ENCODE results near the gene CYS1. TPM values are rescaled to one million over a fixed set of nuclear protein-coding genes. Genes with fewer than 3 reads are reported as not detected.

CYS1 gene
- total RNA-seq, 2 experiments from 2014 or later: not detected

DNA sequence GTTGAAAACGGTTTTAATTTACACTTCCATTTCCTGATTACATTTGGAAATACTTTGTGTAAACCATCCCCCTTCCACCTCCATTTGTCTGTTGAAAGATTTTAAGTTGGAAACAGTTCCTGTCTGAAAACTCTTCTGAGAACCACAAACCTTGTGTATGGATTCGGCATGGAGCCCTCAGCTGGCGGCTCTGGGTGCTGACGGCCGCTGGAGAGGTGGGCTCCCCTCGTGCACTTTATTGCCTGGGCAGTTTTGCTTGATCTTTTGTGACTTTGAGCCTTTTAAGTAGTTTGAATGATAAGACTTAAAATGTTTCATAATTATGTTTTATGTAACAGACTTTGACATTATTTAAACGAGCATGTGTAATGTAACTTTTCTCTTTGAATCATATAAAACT is 25.8 kb downstream of the CYS1 start:
- H3K4me1 Mint-ChIP-seq: peaks cover 6% of the 10 kb centered on the region
- peaks cover 8% of the 10 kb centered on the region for H3K36me3 Mint-ChIP-seq
- no peak for DNase-seq
- H3K9me3 Mint-ChIP-seq: no peaks in the 10 kb centered on the region
- no peak overlapping the region for H3K27ac Mint-ChIP-seq
- H3K27me3 Mint-ChIP-seq: peaks cover 14% of the 10 kb centered on the region
- H3K4me3 Mint-ChIP-seq: no peak overlapping the region

DNA sequence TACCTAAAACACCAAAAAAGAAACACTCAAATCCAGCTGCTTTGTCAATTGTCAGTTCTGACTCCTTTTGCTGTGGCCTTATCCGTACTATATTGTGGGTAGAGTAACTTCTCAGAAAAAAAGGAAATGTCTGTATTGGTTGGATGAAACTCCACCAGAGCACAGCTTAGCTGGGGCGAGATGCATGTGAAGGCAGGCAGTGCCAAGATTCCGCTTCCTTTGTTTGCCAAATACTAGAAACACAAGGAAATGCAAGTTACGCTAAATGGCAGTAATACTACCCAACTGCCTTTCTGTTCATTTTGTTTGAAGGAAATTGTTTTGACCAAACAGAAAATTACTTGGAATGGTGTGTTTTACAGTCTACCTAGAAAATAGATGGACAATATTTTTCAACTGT is 26.9 kb downstream of the CYS1 start:
- no peaks in the 10 kb centered on the region for H3K9me3 Mint-ChIP-seq
- DNase-seq: no peak
- no peak overlapping the region for H3K27ac Mint-ChIP-seq
- H3K4me3 Mint-ChIP-seq: no peak overlapping the region
- peaks cover 14% of the 10 kb centered on the region for H3K27me3 Mint-ChIP-seq
- peaks cover 6% of the 10 kb centered on the region for H3K4me1 Mint-ChIP-seq
- H3K36me3 Mint-ChIP-seq: peaks cover 8% of the 10 kb centered on the region

DNA sequence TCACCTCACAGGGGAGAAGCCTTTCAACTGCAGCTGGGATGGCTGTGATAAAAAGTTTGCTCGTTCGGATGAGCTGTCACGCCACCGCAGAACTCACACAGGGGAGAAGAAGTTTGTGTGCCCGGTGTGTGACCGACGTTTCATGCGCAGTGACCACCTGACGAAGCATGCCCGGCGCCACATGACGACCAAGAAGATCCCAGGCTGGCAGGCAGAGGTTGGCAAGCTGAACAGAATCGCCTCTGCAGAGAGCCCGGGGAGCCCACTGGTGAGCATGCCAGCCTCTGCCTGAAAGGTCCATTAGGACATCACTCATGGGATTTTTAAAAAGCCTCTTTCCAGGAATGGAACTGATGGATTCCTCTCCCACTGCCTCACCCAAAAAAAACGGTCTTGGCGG is 28.0 kb downstream of the CYS1 start:
- Mint-ChIP-seq H3K4me1 (peaks cover 5% of the 10 kb centered on the region), H3K9me3 (no peaks in the 10 kb centered on the region), H3K27me3 (peaks cover 13% of the 10 kb centered on the region), H3K4me3 (no peak overlapping the region), H3K27ac (no peak overlapping the region), H3K36me3 (peaks cover 8% of the 10 kb centered on the region)
- DNase-seq: no peak

DNA sequence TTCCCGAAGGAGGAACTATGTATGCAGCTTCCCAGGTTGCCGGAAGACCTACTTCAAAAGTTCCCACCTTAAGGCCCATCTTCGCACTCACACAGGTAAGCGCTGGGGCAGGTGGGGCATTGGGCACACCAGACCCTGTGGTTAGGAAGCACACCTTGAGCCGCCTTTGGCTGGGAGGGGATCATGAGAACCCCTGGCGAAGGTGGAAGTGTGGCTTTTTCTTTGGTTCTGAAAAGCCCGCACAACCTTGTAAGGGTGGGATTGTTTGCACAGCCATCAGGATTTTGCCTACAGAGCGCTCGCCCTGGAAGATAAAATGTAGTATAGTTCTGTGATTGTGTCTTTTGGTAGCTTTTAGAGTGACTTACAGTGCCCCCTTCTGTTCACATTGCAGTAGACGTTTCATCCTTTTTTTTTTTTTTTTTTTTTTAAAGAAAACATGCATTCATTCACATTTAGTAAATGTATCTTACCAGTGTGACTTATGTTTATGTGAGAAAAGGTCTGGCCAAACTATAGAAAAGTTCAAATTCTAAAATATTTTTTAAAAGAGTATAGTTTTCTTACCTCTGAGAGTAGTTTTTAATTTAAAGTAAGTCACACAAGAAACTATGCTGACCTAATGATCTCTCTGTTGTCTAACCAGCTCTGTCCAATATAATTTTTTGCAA is 31.6 kb downstream of the CYS1 start:
- no peak for DNase-seq
- Mint-ChIP-seq H3K4me1 (peaks cover 10% of the 10 kb centered on the region), H3K9me3 (no peaks in the 10 kb centered on the region), H3K27ac (no peak overlapping the region), H3K27me3 (no peaks in the 10 kb centered on the region), H3K4me3 (no peak overlapping the region), H3K36me3 (peaks cover 5% of the 10 kb centered on the region)

DNA sequence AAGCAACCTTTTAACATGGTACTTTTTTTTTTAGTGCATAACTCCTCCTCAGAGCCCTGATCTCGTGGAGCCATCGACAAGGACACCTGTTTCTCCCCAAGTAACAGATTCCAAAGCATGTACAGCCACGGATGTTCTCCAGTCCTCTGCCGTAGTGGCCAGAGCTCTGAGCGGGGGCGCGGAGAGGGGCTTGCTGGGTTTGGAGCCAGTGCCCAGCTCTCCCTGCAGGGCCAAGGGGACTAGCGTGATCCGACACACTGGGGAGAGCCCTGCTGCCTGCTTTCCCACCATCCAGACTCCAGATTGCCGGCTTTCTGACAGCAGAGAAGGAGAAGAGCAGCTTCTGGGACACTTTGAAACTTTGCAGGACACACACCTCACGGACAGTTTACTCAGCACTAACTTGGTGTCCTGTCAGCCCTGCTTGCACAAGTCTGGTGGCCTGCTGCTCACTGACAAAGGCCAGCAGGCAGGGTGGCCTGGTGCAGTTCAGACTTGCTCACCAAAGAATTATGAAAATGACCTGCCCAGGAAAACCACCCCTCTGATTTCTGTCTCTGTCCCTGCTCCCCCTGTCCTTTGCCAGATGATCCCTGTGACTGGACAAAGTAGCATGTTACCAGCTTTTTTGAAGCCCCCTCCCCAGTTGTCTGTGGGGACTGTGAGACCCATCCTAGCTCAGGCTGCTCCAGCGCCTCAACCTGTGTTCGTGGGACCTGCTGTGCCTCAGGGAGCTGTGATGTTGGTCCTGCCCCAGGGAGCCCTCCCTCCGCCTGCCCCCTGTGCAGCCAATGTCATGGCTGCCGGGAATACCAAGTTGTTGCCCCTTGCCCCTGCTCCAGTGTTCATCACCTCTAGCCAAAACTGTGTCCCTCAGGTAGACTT is 32.4 kb downstream of the CYS1 start:
- Mint-ChIP-seq H3K9me3 (no peaks in the 10 kb centered on the region), H3K27me3 (no peaks in the 10 kb centered on the region), H3K4me1 (peaks cover 10% of the 10 kb centered on the region), H3K4me3 (no peak overlapping the region), H3K36me3 (peaks cover 5% of the 10 kb centered on the region), H3K27ac (no peak overlapping the region)
- no peak for DNase-seq

DNA sequence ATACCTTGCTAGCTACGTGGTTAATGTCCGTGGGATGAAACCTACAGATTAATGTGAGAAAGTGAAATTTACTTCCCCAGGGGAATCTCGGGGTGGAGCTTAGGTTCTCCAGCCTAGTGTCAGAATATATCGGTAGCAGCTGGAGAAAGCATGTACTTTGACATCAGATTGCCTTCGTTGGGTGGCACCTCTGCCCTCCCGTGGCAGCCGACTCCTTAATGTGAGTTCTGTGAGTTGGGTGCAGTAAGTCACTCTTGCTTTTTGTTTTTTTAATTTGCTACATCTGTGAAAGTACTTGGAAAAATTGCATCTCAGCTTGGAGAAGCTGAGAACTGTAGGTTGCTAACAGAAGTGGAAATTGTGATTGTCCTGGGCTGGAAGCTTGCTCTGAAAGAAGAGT is 33.3 kb downstream of the CYS1 start:
- Mint-ChIP-seq H3K9me3 (no peaks in the 10 kb centered on the region), H3K27ac (no peak overlapping the region)
- no peak for DNase-seq

DNA sequence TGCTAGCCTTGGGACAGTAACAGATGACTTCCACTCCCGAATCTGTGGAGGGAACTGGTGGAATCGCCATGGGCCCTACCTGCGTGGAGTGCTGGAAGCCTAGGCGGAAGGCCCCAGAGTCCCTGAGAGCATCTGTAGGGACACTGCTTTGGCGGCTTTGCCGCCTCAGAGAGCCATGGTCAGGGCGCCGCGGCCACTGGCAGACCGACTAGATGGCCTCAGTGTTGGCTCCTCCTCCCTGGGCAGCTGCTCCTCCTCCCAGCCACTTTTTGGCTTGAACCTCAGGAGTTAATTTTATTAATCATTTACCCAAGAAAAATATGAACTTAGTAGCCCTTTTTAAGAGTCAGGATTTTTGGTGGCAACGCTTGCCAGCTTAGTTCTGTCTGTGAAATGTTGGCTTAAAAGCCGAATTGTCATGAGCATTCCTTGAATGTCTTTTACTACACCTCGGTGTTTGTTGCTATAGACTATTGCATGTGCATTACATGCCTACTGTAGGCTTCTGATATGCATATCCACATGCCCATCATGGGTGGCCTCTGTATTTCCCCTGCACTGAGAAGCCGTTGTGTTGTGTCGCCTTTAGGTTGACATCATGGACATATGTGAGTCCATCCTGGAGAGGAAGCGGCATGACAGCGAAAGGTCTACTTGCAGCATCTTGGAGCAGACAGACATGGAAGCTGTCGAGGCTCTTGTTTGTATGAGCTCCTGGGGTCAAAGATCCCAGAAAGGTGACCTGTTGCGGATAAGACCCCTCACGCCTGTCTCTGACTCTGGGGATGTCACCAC is 34.5 kb downstream of the CYS1 start:
- Mint-ChIP-seq H3K4me1 (peaks cover 16% of the 10 kb centered on the region), H3K4me3 (no peak overlapping the region), H3K9me3 (no peaks in the 10 kb centered on the region), H3K27ac (no peak overlapping the region), H3K27me3 (peaks cover 3% of the 10 kb centered on the region), H3K36me3 (peaks cover 2% of the 10 kb centered on the region)
- no peak for DNase-seq

More for the DNA sequence above, 33.3 kb downstream of the CYS1 start:
- peaks cover 3% of the 10 kb centered on the region for H3K27me3 Mint-ChIP-seq
- H3K36me3 Mint-ChIP-seq: peaks cover 2% of the 10 kb centered on the region
- peaks cover 16% of the 10 kb centered on the region for H3K4me1 Mint-ChIP-seq
- H3K4me3 Mint-ChIP-seq: no peak overlapping the region

DNA sequence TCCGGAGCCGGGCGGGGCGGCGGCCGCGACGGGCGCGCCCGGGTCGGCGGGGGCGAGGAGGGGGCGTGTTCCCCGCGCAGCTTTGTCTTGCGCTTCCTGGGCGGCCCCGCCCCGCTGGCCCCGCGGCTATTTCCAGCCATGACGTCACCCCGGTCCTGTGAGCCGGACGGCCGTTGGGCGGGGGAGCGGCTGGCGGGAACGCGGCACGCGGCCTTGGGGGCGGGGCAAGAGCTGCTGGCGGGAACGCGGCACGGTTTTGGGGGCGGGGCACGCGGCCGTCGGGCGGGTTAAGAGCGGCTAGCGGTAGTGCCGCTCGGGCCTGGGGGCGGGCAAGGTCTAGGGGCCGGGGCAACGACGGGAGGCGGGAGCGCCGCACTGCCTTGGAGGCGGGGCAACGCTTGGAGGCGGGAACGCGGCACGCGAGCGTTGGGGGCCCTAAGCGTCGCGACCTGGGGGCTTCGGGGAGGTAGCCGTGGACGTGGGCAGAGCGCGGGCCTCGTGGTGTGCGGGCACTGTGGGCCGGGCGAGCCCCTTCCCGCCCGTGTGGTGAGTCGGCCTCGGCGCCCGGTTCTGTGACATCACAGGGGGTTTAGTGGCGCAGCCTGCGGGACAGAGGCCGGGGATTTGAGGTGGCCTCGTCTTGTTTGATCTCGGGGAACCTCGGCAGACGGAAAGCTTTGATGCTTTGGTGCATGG is 36.2 kb downstream of the CYS1 start:
- peak overlapping the region; percentile 82 for H3K27ac Mint-ChIP-seq
- peak; percentile 89 for DNase-seq
- peaks cover 2% of the 10 kb centered on the region for H3K36me3 Mint-ChIP-seq
- H3K4me3 Mint-ChIP-seq: peak overlapping the region; percentile 76
- H3K4me1 Mint-ChIP-seq: peaks cover 16% of the 10 kb centered on the region
- peaks cover 3% of the 10 kb centered on the region for H3K27me3 Mint-ChIP-seq
- H3K9me3 Mint-ChIP-seq: no peaks in the 10 kb centered on the region

DNA sequence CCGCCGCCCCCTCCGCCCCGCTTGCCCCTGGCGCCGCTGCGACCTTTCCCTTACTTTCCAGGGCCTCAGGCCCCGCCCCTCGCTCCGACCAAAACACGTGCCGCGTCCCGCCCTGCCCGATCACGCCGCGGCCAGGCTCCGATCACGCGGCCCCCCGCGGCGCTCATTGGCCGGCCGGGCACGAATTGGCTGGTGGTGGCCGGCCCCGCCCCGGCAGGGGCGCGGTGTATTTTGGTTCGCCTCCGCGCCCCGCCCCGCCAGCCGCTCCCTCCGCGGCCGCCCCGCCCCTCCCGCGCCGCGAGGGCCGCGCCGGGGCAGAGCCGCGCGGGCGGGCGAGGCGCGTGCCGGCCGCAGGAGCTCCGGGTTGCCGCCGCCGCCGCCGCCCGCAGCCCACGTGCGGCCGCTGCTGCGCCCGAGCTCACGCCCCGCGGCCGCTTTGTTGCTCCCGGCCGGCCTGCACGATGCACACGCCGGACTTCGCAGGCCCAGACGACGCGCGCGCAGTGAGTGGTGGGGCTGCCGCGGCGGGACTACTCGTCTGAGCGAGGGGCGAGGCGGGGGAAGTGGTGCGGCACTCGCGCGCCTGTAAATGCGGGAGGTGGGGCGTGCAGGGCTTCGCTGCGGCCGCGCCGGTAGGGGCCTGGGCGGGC is 36.8 kb downstream of the CYS1 start, which contains the start of gene KLF11:
Gene KLF11 (plus strand): TSS at position 295 of the 650 bp plus-strand sequence. CDS start 167 bp downstream, at position 462.
- Mint-ChIP-seq H3K27me3 (peaks cover 3% of the 10 kb centered on the region), H3K36me3 (peaks cover 2% of the 10 kb centered on the region), H3K4me3 (peak within 1 kb of the TSS; percentile 76), H3K4me1 (peaks cover 16% of the 10 kb centered on the region), H3K27ac (peak within 1 kb of the TSS; percentile 85), H3K9me3 (no peaks in the 10 kb centered on the region)
- DNase-seq: peak; percentile 82

DNA sequence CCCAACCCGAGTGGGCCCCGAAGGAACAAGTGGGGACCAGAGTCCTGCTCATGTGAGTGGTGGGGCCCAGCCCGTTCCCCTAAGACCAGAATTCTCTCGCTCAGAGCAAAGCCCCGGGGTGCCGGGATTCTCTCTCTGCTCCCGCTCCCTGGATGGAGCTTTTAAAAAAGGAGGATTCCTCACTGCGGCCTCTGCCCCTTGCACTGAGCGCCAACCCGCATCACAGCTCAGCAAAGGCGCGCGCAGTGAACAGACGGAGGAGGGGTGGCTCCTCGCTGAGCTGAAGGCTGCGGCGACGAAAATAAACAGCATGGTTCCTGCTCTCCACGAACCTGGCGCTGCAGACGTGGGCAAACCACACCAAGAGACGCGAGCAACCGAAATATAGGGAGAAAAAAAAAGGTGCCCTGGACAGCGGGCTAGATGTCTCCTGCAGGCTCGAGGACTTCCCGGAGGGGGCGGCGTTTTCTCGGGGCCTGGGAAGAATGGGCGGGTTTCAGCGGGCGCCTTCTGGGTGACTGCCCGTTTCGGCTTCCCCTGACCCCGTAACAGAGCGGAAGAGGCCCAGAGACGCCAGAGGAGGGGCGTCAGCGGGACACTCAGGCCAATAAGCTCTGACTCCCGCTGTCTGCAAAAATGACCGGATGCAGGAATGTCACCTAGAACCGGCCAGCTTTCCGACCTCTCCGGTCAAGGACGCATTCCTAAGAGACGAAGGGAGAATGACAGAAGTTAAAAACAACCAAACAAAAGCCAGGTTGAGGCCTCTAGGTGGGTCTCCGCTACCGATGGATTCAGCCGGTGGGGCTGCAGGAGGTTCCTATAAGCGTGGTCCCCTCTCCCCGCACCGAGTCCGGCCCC is 37.7 kb downstream of the CYS1 start:
- Mint-ChIP-seq H3K4me3 (peak overlapping the region; percentile 74), H3K4me1 (peaks cover 15% of the 10 kb centered on the region), H3K9me3 (no peaks in the 10 kb centered on the region), H3K27me3 (peaks cover 3% of the 10 kb centered on the region), H3K36me3 (peaks cover 2% of the 10 kb centered on the region), H3K27ac (peak overlapping the region; percentile 85)
- DNase-seq: peak; percentile 29

DNA sequence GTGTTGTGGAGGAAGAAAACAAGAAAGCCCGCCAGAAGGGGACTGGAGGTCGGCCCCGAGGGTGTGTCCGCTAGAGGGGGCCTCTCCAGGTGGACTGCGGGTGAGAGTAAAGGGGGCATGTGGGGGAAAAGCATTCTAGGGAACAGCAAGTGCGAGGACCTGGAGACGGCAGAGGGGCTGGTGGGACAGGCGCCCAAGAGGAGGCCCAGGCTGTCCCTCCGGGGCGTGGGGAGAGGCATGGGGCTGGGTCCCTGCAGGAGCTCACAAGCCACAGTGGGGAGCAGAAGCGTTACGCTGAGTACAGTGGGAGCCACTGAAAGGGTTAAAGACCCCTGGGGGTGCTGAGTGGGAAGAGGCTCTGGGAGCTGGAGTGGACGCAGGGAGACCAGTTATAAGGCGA is 38.5 kb downstream of the CYS1 start:
- Mint-ChIP-seq H3K4me1 (peaks cover 15% of the 10 kb centered on the region), H3K4me3 (no peak overlapping the region), H3K9me3 (no peaks in the 10 kb centered on the region), H3K36me3 (peaks cover 2% of the 10 kb centered on the region), H3K27ac (no peak overlapping the region), H3K27me3 (peaks cover 3% of the 10 kb centered on the region)
- no peak for DNase-seq

DNA sequence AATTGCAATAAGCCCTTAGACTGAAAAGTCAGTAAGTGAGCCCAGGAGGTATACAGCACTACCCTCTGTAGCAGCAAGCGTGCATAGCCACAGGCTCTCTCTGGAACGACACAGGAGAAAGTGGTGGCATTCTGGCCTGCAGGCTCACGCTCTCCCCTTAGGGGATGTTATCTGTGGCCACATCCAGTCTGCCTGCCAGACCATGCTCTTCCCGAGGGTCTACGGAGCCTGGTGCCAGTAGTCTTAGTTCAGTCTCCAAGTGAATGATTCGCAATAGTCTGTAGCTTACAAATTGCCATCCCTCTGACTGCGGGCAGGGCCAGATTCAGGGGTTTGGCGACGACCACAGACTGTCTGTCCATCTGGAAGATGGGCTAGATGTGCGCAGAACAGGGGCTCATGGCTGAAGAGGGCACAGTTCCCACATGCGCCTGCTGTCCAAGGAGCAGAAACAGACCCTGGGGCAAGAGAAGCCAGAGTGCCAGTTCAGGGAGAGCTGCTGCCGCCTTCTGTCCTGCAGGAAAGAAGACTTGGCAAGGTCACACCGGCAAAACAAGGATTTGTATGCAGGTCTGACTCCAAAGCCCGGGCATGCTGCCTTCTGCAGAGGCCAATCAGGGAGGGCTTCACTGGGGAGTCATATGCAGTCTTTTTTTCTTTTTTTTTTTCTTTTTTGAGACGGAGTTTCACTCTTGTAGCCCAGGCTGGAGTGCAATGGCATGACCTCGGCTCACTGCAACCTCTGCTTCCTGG is 40.4 kb downstream of the CYS1 start:
- Mint-ChIP-seq H3K27ac (no peak overlapping the region), H3K9me3 (no peaks in the 10 kb centered on the region), H3K27me3 (peaks cover 3% of the 10 kb centered on the region), H3K4me1 (peaks cover 16% of the 10 kb centered on the region), H3K36me3 (peaks cover 2% of the 10 kb centered on the region), H3K4me3 (no peak overlapping the region)
- no peak for DNase-seq

DNA sequence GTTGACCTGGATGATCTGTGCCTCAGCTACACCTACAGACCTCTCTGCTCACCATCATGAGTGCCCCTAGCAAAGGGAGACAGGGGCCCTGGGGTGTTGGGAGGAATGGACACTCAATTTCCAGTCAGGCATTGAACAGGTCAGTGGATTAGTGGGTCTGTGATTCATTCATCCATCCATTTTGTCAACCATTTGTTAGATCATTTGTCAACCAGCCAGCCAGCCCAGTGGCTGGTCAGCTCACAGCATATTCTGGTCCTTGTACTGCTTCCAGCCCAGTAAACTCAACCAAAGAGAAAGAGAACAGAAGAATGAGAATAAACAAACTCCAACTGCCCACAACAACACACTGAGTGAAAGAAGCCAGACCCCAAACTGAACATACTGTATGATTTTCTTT is 41.5 kb downstream of the CYS1 start:
- no peak for DNase-seq
- no peaks in the 10 kb centered on the region for H3K9me3 Mint-ChIP-seq
- no peak overlapping the region for H3K27ac Mint-ChIP-seq
- no peak overlapping the region for H3K4me3 Mint-ChIP-seq
- peaks cover 3% of the 10 kb centered on the region for H3K27me3 Mint-ChIP-seq
- H3K4me1 Mint-ChIP-seq: peaks cover 13% of the 10 kb centered on the region
- peaks cover 2% of the 10 kb centered on the region for H3K36me3 Mint-ChIP-seq
